ELF-1 (cell line): ENCODE results near the gene FBP1.
"Not testable (repeated sequence)": the region's sequence is repeated elsewhere in the genome, so short reads cannot be mapped to it uniquely, and the experiment has no call there.

Experiments
- DNase-seq: peaks from one replicate; pipeline ENCODE4 v3.0.0-alpha.2; 2016; ENCODE audit warnings: low read depth, low spot score

Gene FBP1

GRCh38 chr9:94619026-94619425 is 20.3 kb downstream of the FBP1 start:
- no peak for DNase-seq

DNA sequence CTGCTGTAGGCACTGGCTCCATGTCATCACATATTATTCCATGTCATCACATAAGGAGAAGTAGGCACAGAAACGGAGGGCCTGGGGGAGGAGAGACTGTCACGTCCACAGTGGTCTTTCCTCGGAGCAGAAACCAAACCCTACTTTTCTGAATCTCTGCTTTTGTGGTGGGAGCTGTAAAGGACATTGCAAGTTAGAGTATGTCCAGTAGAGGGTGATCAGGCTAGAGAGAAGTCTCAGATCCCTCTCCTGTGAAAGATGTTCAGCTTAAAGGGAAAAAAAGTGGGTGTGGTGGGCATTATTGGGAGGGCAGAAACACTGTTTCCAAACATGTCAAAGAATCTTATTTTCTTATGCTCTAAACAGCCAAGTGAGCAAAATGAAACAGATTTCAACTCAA is 26.3 kb downstream of the FBP1 start:
- no peak for DNase-seq

DNA sequence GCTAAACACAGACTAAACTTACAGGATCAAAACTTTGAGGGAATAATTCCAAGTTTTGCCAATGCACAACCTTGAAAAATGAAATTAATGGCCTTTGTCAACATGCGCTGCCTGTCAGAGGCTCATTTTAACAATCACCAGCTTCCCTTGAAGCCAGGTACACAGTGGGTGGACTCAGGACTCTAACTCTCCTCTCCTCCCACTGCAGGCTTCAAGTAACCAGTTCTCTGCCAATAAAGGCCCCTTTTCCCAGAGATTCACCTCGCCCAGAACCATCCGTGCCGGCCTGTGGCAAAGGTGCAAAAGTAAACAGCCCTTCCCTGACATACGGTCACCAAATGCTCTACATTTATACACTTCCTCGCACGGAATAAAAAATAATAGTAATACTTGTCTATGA is 27.2 kb downstream of the FBP1 start:
- no peak for DNase-seq

- DNase-seq, result no peak
Measured at GRCh38 chr9:94611638-94612068, 27.7 kb downstream of the FBP1 start.

- DNase-seq, result no peak
Measured at GRCh38 chr9:94610181-94610606, 29.1 kb downstream of the FBP1 start.

- DNase-seq, result no peak
Measured at GRCh38 chr9:94607423-94607691, 32.0 kb downstream of the FBP1 start.

- no peak for DNase-seq
Measured at GRCh38 chr9:94606646-94607422, 32.5 kb downstream of the FBP1 start.

DNA sequence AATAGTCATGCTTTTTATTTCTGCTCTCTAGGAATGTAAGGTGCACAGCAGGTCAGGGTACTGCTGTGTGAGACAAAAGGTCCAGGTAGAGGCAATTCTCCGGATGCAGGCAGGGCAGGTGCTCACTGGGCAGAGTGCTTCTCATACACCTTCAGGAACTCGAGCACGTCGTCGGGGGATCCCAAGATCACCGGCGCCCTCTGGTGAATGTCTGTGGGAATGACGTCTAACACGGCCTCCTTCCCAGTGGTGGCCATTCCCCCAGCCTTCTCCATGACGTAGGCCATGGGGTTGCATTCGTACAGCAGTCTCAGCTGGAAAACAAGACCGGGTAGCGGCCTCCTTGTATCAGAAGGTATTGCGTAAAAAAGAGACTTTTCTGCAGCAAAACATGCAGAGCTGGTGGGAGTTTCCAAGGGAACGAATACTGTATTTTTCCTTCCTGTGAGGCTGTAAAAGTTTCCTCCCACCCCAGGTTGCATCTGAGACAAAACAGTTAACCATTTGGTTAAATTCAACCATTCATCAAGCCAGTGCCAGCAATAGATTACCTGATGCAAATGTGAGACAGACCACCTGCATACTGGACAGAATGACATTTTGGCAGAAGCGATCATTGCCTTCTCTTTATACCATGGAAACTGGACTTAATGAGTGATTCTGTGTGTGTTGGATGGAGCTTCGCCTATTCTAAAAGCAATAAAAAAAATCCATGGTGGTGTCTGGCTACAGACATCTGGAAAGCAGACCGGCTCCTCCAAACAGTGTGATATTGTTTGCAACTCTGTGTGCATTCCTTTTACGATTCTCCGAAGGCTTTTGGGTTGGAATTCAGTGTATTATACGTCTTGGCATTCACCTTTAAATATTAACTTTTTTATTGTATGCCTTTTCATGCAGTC is 35.8 kb downstream of the FBP1 start:
- peak; percentile 93 for DNase-seq

DNA sequence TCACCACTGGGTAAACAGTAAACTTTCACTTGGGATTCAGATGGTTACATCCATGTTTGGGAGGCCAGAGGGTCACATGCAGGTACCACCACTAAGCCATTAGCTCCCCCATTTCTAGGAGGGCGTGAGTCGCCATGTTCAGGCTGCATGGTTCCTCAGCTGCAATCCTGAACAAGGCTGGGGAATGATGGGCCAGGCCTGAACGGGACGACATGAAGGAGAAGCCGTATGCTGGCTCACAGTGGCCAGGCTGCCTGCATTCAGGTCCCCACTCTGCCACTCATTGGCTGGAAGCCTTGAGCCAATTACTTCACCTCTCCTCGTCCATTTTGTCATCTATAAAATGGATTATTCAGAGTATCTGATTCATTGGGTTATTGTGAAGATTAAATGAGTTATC is 36.7 kb downstream of the FBP1 start:
- no peak for DNase-seq

DNA sequence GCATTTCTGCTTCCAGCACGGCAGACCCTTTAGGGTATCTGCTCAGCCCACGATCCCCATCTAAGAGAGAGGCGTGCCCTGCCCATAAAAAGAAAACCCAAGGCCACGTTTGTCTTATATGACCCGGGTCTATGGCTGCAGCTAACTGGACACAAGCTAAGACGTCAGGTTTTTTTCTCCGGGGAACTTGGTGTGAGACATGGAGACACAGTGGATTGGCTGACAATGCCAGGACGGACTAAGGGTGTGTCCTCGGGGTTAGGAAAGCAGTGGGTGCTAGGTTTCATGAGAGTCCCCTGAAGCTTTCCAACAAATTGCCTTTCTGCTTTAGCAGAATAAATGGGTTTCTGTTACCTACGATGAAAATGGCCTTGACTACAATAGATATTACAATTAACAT is 38.6 kb downstream of the FBP1 start:
- DNase-seq, result no peak

DNA sequence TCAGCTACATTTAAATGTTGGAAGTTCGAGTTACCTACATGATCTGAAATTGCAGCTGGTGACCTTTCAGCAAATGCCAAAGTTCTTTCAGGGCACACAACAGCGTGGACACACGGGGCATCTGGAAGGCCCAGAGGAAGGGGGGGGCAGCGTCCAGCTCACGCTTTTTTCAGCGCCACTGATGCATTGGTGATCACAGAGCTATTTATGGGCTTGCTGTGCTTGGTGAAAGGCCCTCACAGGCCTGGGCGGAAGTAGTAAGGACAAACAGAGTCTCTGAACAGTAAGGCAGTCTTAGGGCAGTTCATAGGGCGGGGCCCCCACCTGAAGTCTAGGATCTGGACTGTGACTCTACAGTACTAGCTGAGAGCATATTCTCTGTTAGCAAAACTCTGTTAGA is 39.1 kb downstream of the FBP1 start:
- DNase-seq, result no peak

DNA sequence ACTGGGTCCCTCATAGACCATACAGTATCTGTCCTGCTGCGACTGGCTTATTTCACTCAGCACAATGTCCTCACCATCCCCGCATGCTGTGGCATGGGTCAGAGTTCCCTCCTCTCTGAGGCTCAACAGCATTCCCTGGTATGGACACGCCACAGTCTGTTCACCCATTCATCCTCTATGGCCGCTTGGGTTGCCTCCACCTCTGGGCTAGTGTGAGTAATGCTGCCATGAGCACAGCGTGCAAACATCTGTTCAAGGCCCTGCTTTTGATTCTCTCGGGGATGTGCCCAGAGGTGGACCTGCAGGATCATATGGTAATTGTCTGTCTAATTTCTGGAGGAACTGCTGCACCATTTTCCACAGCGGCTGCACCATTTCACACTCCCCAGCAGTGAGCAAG is 40.2 kb downstream of the FBP1 start:
- DNase-seq, result no peak

DNA sequence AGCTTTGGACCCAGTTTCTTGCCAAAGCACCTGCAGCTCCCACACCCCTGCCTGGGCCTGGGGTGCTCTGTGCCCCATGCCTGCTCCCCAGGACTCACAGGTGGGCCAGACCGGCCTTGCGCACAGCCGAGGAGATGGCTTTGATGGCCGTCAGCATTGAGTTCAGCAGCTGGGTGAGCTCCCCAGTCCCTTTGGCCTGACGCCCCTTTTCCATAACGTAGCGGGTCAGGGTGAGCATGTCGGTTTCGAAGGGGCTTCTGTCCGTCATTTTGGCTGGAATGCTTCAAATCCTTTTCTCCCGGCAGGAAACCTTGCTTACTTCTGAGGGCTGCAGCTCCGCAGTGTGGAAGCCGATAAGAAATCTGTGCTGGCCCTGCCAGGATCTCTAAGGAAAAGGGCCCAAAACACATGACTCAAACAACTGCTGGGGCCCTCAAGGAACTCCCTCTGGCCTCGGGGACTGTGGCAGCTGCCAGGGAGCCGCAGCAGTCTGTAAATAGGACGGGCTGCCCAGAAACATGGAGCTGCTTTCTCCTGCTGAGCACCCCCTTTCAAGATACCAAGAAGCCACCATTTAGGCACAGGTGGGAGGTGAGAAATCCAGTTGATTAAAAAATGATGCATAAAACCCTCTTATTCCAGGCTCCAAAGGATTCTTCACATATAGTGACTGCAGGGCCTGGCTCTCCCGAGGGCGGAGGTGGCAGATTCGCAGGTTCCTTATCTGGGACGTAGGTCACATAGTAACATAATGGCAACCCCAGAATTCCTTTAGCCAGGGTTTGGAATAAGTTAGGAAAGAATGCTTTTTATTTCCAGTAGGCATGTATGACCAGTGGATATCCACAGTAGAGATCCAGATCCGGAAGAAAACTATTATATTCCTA is 45.6 kb downstream of the FBP1 start, which contains the start of gene FBP2:
Gene FBP2 (minus strand): TSS at position 366 of the 887 bp plus-strand sequence. CDS start 98 bp downstream, at position 268.
- DNase-seq, result no peak

DNA sequence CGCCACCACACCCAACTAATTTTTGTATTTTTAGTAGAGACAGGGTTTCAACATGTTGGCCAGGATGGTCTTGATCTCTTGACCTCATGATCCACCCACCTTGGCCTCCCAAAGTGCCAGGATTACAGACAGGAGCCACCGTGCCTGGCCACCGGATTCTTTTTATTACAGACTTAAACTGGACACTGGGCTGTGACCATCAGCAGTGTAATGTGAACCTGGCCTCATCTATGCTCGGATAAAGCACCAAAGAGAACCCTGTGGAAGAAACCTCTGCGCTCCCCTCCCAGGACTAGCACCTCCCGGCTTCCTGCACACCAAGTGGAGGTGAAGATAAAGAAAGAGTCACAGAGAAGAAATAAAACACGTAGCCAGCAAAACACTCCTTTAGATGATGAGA is 46.6 kb downstream of the FBP1 start:
- DNase-seq, result not testable (repeated sequence)

DNA sequence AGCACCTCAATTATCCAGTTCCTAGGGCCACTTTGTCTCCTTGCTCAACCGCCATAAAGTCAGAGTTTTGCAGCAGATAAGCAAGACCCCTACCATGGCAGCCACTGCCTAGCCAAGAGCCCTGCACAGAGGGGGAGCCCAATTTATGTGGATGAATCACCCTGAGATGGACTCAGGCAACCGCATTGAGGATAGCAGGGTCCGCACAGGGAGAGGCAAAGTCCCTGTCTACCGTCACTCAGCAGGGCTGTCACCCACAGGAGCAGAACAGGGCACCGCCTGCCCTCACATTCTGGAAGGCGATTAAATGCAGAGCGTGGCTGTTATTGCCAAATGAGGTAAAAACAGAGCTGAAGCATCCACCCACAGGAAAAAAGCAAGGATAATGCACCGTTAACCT is 47.4 kb downstream of the FBP1 start:
- no peak for DNase-seq

DNA sequence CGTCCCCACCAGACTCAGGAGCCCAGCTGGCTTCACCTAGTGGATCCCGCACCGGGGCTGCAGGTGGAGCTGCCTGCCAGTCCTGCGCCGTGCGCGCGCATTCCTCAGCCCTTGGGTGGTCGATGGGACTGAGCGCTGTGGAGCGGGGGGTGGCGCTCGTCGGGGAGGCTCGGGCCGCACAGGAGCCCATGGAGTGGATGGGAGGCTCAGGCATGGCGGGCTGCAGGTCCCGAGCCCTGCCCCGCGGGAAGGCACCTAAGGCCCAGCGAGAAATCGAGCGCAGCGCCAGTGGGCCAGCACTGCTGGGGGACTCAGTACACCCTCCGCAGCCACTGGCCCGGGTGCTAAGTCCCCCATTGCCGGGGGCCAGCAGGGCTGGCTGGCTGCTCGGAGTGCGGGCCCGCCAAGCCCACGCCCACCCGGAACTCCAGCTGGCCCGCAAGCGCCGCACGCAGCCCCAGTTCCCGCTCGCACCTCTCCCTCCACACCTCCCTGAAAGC is 48.2 kb downstream of the FBP1 start:
- not testable (repeated sequence) for DNase-seq

DNA sequence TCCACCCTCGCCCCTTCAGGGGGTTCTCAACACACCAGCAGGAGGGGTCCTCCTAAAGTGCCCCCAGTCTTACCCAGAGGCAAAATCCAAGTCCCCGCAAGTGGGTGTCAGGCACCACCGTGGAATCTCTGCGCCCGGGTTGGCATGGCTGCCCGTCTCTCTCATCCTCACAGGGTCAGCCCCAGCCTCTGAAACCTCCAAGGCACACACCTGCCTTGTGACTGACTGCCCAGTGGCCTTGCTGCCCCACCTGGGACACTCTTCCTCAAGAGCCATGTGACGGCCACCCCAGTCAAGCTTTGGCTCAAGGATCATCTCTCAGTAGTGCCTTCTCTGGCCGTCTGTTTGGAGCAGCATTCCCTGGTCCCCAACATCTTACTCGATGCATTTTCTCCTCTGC is 50.6 kb downstream of the FBP1 start:
- no peak for DNase-seq

DNA sequence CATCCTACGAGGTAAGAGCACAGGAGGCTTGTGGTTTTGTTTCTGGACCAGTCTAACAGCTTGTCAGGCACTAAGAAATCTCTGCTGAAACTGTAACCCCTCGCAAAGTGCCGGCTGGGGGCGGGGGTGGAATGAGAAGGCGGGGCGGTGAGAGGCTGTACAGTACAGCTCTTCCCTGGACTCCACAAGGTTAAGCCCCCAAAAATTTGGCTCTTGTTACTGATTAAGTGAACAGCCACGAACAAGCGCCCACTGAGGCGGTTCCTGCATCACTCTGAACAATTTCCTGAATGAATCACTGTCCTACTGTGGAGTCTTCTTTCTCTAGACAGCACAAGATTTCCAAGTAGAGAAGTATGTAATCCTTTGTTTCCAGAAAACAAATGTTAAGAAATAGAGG is 52.5 kb downstream of the FBP1 start:
- no peak for DNase-seq

DNA sequence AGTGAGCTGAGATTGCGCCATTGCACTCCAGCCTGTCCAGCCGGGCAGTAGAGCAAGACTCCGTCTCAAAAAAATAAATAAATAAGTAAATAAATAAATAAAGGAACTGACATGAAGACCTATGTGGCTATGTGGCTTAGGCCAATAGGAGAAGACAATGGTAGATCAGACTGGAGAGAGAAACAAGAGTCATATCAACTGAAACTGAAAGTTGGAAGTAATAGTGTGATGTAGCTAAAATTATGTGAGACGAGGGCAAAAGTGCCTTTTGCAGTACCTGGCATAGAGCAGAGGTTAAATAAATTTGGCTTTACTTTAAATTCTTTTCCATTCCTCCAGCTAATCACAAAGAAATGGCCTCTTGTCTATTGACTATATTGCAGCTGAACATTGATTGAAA is 53.0 kb downstream of the FBP1 start:
- no peak for DNase-seq

DNA sequence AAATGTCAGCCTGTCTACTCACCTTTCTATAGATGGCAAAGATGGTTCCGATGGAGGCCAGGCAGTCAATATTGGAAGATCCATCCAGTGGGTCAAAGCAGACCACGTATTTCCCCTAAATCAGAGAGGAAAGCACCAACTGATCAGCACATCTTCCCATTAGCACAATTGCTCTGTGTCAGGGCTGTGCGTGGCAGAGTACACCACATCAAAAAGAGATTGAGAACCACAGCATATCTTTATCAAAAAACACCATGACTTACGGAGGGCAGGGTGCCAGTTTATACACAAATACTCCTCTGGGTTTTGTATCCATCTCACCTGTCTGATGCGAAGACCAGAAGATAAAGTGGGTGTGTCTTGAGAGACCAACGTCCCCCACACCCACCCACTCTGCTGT is 54.8 kb downstream of the FBP1 start:
- no peak for DNase-seq

DNA sequence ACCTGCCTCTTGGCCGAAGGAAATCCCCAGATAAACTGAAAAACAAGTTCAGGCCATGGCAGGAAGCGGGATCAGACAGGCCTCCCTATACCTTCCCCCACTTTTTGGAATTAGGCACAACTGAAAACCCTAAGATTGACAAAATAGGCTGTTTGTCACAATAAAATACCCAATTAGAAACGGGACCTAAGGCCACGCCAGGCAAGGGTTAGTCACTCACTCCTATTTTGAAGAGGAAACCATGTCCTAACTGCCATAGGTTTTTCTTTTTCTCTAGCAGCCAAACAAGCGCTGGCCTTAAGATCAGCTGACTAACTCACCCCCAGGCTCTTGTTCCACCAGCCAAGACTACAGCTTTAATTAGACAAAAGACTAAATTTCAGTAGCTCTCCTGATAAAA is 57.6 kb downstream of the FBP1 start:
- no peak for DNase-seq

- no peak for DNase-seq
Measured at GRCh38 chr9:94577571-94577970, 61.7 kb downstream of the FBP1 start.
